ENCODE measurements around the gene HMBS. TPM values are rescaled to one million over a fixed set of nuclear protein-coding genes. Genes with fewer than 3 reads are reported as not detected.

HMBS gene
- total and polyA plus RNA-seq, 2 of the 8 experiments (the other 6 are each of a cell fraction or from before 2014, with no cell fraction given): 69.3 to 109 TPM

DNA sequence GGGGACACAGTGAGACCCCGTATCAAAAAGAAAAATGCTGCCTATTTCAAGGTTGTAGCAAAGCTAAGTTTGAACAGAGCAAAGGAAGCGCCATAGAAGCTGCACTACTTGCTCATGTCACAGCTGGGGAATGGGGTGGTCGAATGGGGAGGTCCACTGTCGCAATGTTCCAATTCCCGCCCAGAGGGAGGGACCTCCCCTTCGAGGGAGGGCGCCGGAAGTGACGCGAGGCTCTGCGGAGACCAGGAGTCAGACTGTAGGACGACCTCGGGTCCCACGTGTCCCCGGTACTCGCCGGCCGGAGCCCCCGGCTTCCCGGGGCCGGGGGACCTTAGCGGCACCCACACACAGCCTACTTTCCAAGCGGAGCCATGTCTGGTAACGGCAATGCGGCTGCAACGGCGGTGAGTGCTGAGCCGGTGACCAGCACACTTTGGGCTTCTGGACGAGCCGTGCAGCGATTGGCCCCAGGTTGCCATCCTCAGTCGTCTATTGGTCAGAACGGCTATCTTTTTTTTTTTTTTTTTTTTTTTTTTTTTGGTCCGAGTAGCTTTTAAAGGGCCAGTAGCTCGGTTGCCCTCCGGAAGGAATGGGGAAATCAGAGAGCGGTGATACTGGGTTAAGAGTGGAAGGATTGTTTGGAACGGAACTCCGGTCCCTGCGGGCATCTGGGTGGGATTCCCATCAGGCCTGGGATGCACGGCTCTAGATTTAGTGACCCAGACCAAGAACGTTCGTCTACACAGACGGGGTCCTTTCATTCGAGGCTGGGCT is at the start of gene HMBS (continued):
- no peak for TF ChIP-seq SAP30 (IDR thresholded peaks at IDR 0.05; ENCODE audit: insufficient read depth, insufficient replicate concordance, low read length)
- TF ChIP-seq YY1 (IDR thresholded peaks at IDR 0.05; ENCODE audit: low read depth, low read length): no peak
- TF ChIP-seq SP2 (IDR thresholded peaks at IDR 0.05; ENCODE audit: low read length): peak; percentile 17; the same call in 1 of the 2 replicates
- TF ChIP-seq KDM4A (IDR thresholded peaks at IDR 0.05; ENCODE audit: low read depth, low read length, severe bottlenecking): peak; percentile 74
- TF ChIP-seq TAF1 (IDR thresholded peaks at IDR 0.05; ENCODE audit: low read depth, low read length): peak; percentile 84
- TF ChIP-seq TAF7 (optimal IDR thresholded peaks at IDR 0.05; ENCODE audit: borderline replicate concordance, low read depth, low read length): no peak
- TF ChIP-seq ASH2L (IDR thresholded peaks at IDR 0.05; ENCODE audit: low read length): peak; percentile 80
- TF ChIP-seq HDAC2 (IDR thresholded peaks at IDR 0.05; ENCODE audit: borderline replicate concordance in 1 of 2, low read depth in 2 of 2, low read length in 2 of 2): 0 out of 4 replicates have a peak, but pooled peaks of 1 of the 2 experiments have one; percentile 34
- TF ChIP-seq CEBPB (IDR thresholded peaks at IDR 0.05; ENCODE audit: low read depth, low read length): peak; percentile 87
- peak; percentile 68 to 95 for TF ChIP-seq POLR2A (IDR thresholded peaks at IDR 0.05; ENCODE audit: control extremely low read depth in 1 of 2, low read depth in 2 of 2, low read length in 2 of 2)
- peak; percentile 88 for TF ChIP-seq CREB1 (IDR thresholded peaks at IDR 0.05)
- TF ChIP-seq, protein P1, sequence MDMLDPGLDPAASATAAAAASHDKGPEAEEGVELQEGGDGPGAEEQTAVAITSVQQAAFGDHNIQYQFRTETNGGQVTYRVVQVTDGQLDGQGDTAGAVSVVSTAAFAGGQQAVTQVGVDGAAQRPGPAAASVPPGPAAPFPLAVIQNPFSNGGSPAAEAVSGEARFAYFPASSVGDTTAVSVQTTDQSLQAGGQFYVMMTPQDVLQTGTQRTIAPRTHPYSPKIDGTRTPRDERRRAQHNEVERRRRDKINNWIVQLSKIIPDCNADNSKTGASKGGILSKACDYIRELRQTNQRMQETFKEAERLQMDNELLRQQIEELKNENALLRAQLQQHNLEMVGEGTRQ (IDR thresholded peaks at IDR 0.05; ENCODE audit: low read length): peak; percentile 53
- TF ChIP-seq BACH1 (IDR thresholded peaks at IDR 0.05; ENCODE audit: low read length): no peak
- TF ChIP-seq, protein P2, sequence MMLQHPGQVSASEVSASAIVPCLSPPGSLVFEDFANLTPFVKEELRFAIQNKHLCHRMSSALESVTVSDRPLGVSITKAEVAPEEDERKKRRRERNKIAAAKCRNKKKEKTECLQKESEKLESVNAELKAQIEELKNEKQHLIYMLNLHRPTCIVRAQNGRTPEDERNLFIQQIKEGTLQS (IDR thresholded peaks at IDR 0.05; ENCODE audit: insufficient read depth, low read depth, low read length): no peak
- 0 out of 2 replicates have a peak, but pooled peaks have one; percentile 50 for TF ChIP-seq GABPA (IDR thresholded peaks at IDR 0.05; ENCODE audit: borderline replicate concordance, insufficient read depth, low read length)
- no peak for TF ChIP-seq SIRT6 (IDR thresholded peaks at IDR 0.05; ENCODE audit: low read length)
- no peak; the same call in 1 of the 2 replicates for TF ChIP-seq RFX5 (IDR thresholded peaks at IDR 0.05; ENCODE audit: borderline replicate concordance, low read depth, low read length)
- TF ChIP-seq BRCA1 (IDR thresholded peaks at IDR 0.05; ENCODE audit: low read depth, low read length): no peak
- TF ChIP-seq ZNF274 (IDR thresholded peaks at IDR 0.05; ENCODE audit: borderline replicate concordance, extremely low read depth, low read length): no peak
- peak; percentile 70 for TF ChIP-seq TBP (IDR thresholded peaks at IDR 0.05; ENCODE audit: low read depth, low read length)
- TF ChIP-seq, protein P3, sequence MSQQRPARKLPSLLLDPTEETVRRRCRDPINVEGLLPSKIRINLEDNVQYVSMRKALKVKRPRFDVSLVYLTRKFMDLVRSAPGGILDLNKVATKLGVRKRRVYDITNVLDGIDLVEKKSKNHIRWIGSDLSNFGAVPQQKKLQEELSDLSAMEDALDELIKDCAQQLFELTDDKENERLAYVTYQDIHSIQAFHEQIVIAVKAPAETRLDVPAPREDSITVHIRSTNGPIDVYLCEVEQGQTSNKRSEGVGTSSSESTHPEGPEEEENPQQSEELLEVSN (IDR thresholded peaks at IDR 0.05): peak; percentile 92
- peak; percentile 45; the same call in 1 of the 2 replicates for TF ChIP-seq CHD2 (IDR thresholded peaks at IDR 0.05; ENCODE audit: low read length)
- TF ChIP-seq TCF12 (IDR thresholded peaks at IDR 0.05; ENCODE audit: low read depth, low read length): no peak
